ENCODE measurements around the gene P2RX6.

Gene P2RX6

GRCh38 chr22:20972933-20973577 is 41.9 kb upstream of the P2RX6 start:
- TF ChIP-seq CSDC2 (CRISPR knock-in tag; IDR thresholded peaks at IDR 0.05) (no peak), OSR1 (CRISPR knock-in tag; IDR thresholded peaks at IDR 0.05) (no peak)
- no peak for ATAC-seq

- TF ChIP-seq SNAI2 (CRISPR knock-in tag; IDR thresholded peaks at IDR 0.05): no peak
- TF ChIP-seq RARB (CRISPR knock-in tag; IDR thresholded peaks at IDR 0.05): no peak
- TF ChIP-seq CSRNP3 (CRISPR knock-in tag; IDR thresholded peaks at IDR 0.05): no peak
- TF ChIP-seq ZNF565 (CRISPR knock-in tag; conservative IDR thresholded peaks at IDR 0.05; ENCODE audit: low read depth): no peak
- no peak for TF ChIP-seq OSR1 (CRISPR knock-in tag; IDR thresholded peaks at IDR 0.05)
- TF ChIP-seq POU6F1 (CRISPR knock-in tag; IDR thresholded peaks at IDR 0.05; ENCODE audit: borderline replicate concordance, low read depth): no peak
- no peak for TF ChIP-seq TOX (CRISPR knock-in tag; IDR thresholded peaks at IDR 0.05; ENCODE audit: borderline replicate concordance)
- no peak for TF ChIP-seq TCF4 (CRISPR knock-in tag; IDR thresholded peaks at IDR 0.05; ENCODE audit: borderline replicate concordance)
- no peak for TF ChIP-seq ZNF8 (CRISPR knock-in tag; IDR thresholded peaks at IDR 0.05)
- no peak for TF ChIP-seq ZNF70 (CRISPR knock-in tag; IDR thresholded peaks at IDR 0.05)
- no peak for TF ChIP-seq ZFP3 (CRISPR knock-in tag; IDR thresholded peaks at IDR 0.05)
- TF ChIP-seq BACH2 (CRISPR knock-in tag; IDR thresholded peaks at IDR 0.05; ENCODE audit: borderline replicate concordance): no peak
- no peak for ATAC-seq
These were observed 41.2 kb upstream of the P2RX6 start for GRCh38 chr22:20973634-20974286.

- no peak for ATAC-seq
- TF ChIP-seq OSR1 (CRISPR knock-in tag; IDR thresholded peaks at IDR 0.05): no peak
- TF ChIP-seq SNAI2 (CRISPR knock-in tag; IDR thresholded peaks at IDR 0.05): no peak
- no peak for TF ChIP-seq PATZ1 (CRISPR knock-in tag; IDR thresholded peaks at IDR 0.05; ENCODE audit: borderline replicate concordance)
- no peak for TF ChIP-seq ZFP3 (CRISPR knock-in tag; IDR thresholded peaks at IDR 0.05)
- no peak for TF ChIP-seq POU6F1 (CRISPR knock-in tag; IDR thresholded peaks at IDR 0.05; ENCODE audit: borderline replicate concordance, low read depth)
- no peak for TF ChIP-seq ZNF70 (CRISPR knock-in tag; IDR thresholded peaks at IDR 0.05)
These were observed 40.5 kb upstream of the P2RX6 start for GRCh38 chr22:20974336-20974955.

- ATAC-seq: no peak
- TF ChIP-seq ZFP30 (CRISPR knock-in tag; IDR thresholded peaks at IDR 0.05): no peak
- no peak for TF ChIP-seq PATZ1 (CRISPR knock-in tag; IDR thresholded peaks at IDR 0.05; ENCODE audit: borderline replicate concordance)
- no peak for TF ChIP-seq ZNF565 (CRISPR knock-in tag; conservative IDR thresholded peaks at IDR 0.05; ENCODE audit: low read depth)
- no peak for TF ChIP-seq CSDC2 (CRISPR knock-in tag; IDR thresholded peaks at IDR 0.05)
- no peak for TF ChIP-seq TOX (CRISPR knock-in tag; IDR thresholded peaks at IDR 0.05; ENCODE audit: borderline replicate concordance)
- TF ChIP-seq ARNTL (CRISPR knock-in tag; IDR thresholded peaks at IDR 0.05; ENCODE audit: borderline replicate concordance, low read depth): no peak
- TF ChIP-seq GLIS3 (CRISPR knock-in tag; IDR thresholded peaks at IDR 0.05): no peak
- no peak for TF ChIP-seq TCF4 (CRISPR knock-in tag; IDR thresholded peaks at IDR 0.05; ENCODE audit: borderline replicate concordance)
- TF ChIP-seq TSHZ2 (CRISPR knock-in tag; IDR thresholded peaks at IDR 0.05): no peak
- no peak for TF ChIP-seq ESRRG (CRISPR knock-in tag; IDR thresholded peaks at IDR 0.05)
These were observed 39.2 kb upstream of the P2RX6 start for GRCh38 chr22:20975541-20976290.

Measured in SK-N-SH treated with all-trans-retinoic acid at 6 μM for 48 hours (cell line).